CD14-positive monocyte (primary cell): ENCODE data around the gene OR2T8. TPM values are rescaled to one million over a fixed set of nuclear protein-coding genes. Genes with fewer than 3 reads are reported as not detected.

Source experiments
- DNase-seq, 3 donors: peaks; one replicate each; pipeline ENCODE4 v3.0.0-alpha.2; 2011 to 2022
- H2AFZ ChIP-seq: 2 replicates; pipeline ENCODE4 v1.6.0; 2012; ENCODE audit warnings: mild to moderate bottlenecking, low read depth, low read length, inconsistent platforms; ENCODE audit not compliant: insufficient read depth, poor library complexity, severe bottlenecking
- H3K27ac ChIP-seq, 2 donors: 1 replicate in 1 of 2; 2 replicates in 1 of 2; pipeline ENCODE4 v1.5.1; 2012 to 2013; ENCODE audit warnings: low read length in 2 of 2, control low read depth in 1 of 2, inconsistent platforms in 1 of 2, low read depth in 1 of 2, mild to moderate bottlenecking in 1 of 2
- H3K27me3 ChIP-seq, 2 donors: one replicate each; pipeline versions ENCODE4 v1.6.0 to v1.6.1; 2011 to 2013; ENCODE audit warnings: low read length in 2 of 2; ENCODE audit not compliant: control insufficient read depth in 2 of 2, insufficient read depth in 2 of 2
- H3K36me3 ChIP-seq, 2 donors: replicated peaks in 1 of 2; 1 replicate in 1 of 2; 2 replicates in 1 of 2; pipeline versions ENCODE4 v1.5.1 to v1.6.1; 2012 to 2013; ENCODE audit warnings: low read length in 2 of 2, control low read depth in 1 of 2, inconsistent platforms in 1 of 2, mild to moderate bottlenecking in 1 of 2; ENCODE audit not compliant: insufficient read depth in 2 of 2, control insufficient read depth in 1 of 2
- H3K4me1 ChIP-seq, 2 donors: 1 replicate in 1 of 2; 2 replicates in 1 of 2; pipeline versions ENCODE4 v1.5.1 to v1.6.1; 2012 to 2013; ENCODE audit warnings: low read length in 2 of 2, control low read depth in 1 of 2, inconsistent platforms in 1 of 2, mild to moderate bottlenecking in 1 of 2, moderate library complexity in 1 of 2; ENCODE audit not compliant: insufficient read depth in 2 of 2, control insufficient read depth in 1 of 2
- H3K4me2 ChIP-seq: replicated peaks from 2 replicates; pipeline ENCODE3; 2012; ENCODE audit warnings: low read length, moderate library complexity, mild to moderate bottlenecking; ENCODE audit not compliant: poor library complexity, severe bottlenecking; ENCODE audit errors: extremely low read depth
- H3K4me3 ChIP-seq, 3 experiments: fragments of 200-600 bp in 1 of 3; sonication (generic) in 1 of 3; replicated peaks in 1 of 3; 1 replicate in 2 of 3; 2 replicates in 1 of 3; pipeline ENCODE4 v1.5.1; 2011 to 2013; ENCODE audit warnings: low read length in 3 of 3, mild to moderate bottlenecking in 3 of 3, control low read depth in 2 of 3, low read depth in 2 of 3, inconsistent platforms in 1 of 3, moderate library complexity in 1 of 3
- H3K79me2 ChIP-seq: 2 replicates; pipeline ENCODE4 v1.6.0; 2012; ENCODE audit warnings: mild to moderate bottlenecking, control low read depth, inconsistent platforms, low read length, moderate library complexity; ENCODE audit not compliant: insufficient read depth
- H3K9ac ChIP-seq: 2 replicates; pipeline ENCODE4 v1.6.0; 2017; ENCODE audit warnings: low read length, mild to moderate bottlenecking; ENCODE audit not compliant: insufficient read depth, poor library complexity, severe bottlenecking
- H3K9me3 ChIP-seq, 2 donors: replicated peaks in 1 of 2; 1 replicate in 1 of 2; 2 replicates in 1 of 2; pipeline versions ENCODE4 v1.5.1 to v1.6.1; 2012 to 2013; ENCODE audit warnings: low read length in 2 of 2, control low read depth in 1 of 2; ENCODE audit not compliant: control insufficient read depth in 1 of 2, insufficient read depth in 1 of 2
- H4K20me1 ChIP-seq: 2 replicates; pipeline ENCODE4 v1.6.0; 2012; ENCODE audit warnings: mild to moderate bottlenecking, low read length, control low read depth, moderate library complexity; ENCODE audit not compliant: insufficient read depth
- H3K27ac Mint-ChIP-seq, 7 donors: one replicate each; pipeline ENCODE4 v1.8.0; 2020; ENCODE audit warnings: mild to moderate bottlenecking in 7 of 7, mixed read lengths in 7 of 7, moderate library complexity in 6 of 7, inconsistent platforms in 2 of 7
- H3K27me3 Mint-ChIP-seq, 3 donors: one replicate each; pipeline ENCODE4 v1.8.0; 2021 to 2022; ENCODE audit warnings: low read depth in 3 of 3, mild to moderate bottlenecking in 3 of 3, mixed read lengths in 3 of 3, moderate library complexity in 3 of 3, inconsistent platforms in 1 of 3
- H3K36me3 Mint-ChIP-seq, 2 donors: one replicate each; pipeline ENCODE4 v1.8.0; 2020; ENCODE audit warnings: mixed read lengths in 2 of 2, inconsistent platforms in 1 of 2, mild to moderate bottlenecking in 1 of 2
- H3K4me1 Mint-ChIP-seq: one replicate; pipeline ENCODE4 v1.8.0; 2020; ENCODE audit warnings: mild to moderate bottlenecking, mixed read lengths
- H3K4me3 Mint-ChIP-seq, 2 donors: one replicate each; pipeline ENCODE4 v1.8.0; 2020; ENCODE audit warnings: mild to moderate bottlenecking in 2 of 2, mixed read lengths in 2 of 2, moderate library complexity in 1 of 2
- H3K9me3 Mint-ChIP-seq, 7 donors: one replicate each; pipeline ENCODE4 v1.8.0; 2020 to 2022; ENCODE audit warnings: mixed read lengths in 7 of 7, mild to moderate bottlenecking in 6 of 7, moderate library complexity in 6 of 7, inconsistent platforms in 2 of 7
- WGBS: methylation state at CpG from one replicate; pipeline ENCODE4 v1.1.5; 2013; ENCODE audit warnings: missing lambda C conversion rate; ENCODE audit not compliant: insufficient coverage; 5-methylcytosine and 5-hydroxymethylcytosine counted together
- intact Hi-C, 2 donors: fragments of 100-400 bp; cut with micrococcal nuclease; formaldehyde crosslinking; loops; one replicate each; pipeline versions ENCODE4 v1.15.0 to v1.15.1; 2023
- polyA minus RNA-seq: library from RNA; depleted of rRNA, polyadenylated mRNA; stranded (reverse); fragments of >200 nt; gene quantifications from 2 replicates; pipeline ENCODE4 v1.2.3, GENCODE V29; 2012
- polyA plus RNA-seq, 3 donors: library from polyadenylated mRNA; depleted of rRNA in 1 of 3; unstranded in 2 of 3; stranded (reverse) in 1 of 3; fragments of 300-500 nt in 2 of 3; fragments of >200 nt in 1 of 3; fragmentation: Illumina TruSeq in 2 of 3; gene quantifications; 1 replicate in 2 of 3; 2 replicates in 1 of 3; pipeline ENCODE4 v1.2.3, GENCODE V29; 2012 to 2021
- total RNA-seq, 12 experiments: library from RNA in 1 of 12; stranded (reverse) in 1 of 12; fragments of 120-200 nt in 1 of 12; gene quantifications; one replicate each; pipeline ENCODE4 v1.2.4 and lab custom pipeline; 2013 to 2026; ENCODE audit warnings: mixed read lengths in 6 of 12, inconsistent platforms in 1 of 12
- TF ChIP-seq, protein P1 (sequence below): fragments of 200-600 bp; IDR thresholded peaks from one replicate; pipeline ENCODE4 v1.8.0; 2022; ENCODE audit warnings: antibody characterized with exemption, mild to moderate bottlenecking

Gene OR2T8
- total RNA-seq (2013) = 0.15 TPM
- not detected for polyA plus RNA-seq
- not detected in 2 replicates for polyA minus RNA-seq
- 0 to 1.3 (median 0.05) reads per million in 11 experiments for total RNA-seq (lab: John Stamatoyannopoulos, UW)

GRCh38 chr1:247919952-247920351 lies at the start of gene OR2T8:
Gene OR2T8 (plus strand): TSS chr1:247920252. CDS start chr1:247921018, 766 bp downstream.
- Mint-ChIP-seq H3K27me3 (no peaks in the 10 kb centered on the region), H3K27ac (no peak within 1 kb of the TSS), H3K9me3 (no peaks in the 10 kb centered on the region), H3K4me3 (no peak within 1 kb of the TSS), H3K36me3 (no peaks in the 10 kb centered on the region), H3K4me1 (no peaks in the 10 kb centered on the region)
- Histone ChIP-seq H3K9ac (no peak within 1 kb of the TSS), H3K4me1 (no peaks in the 10 kb centered on the region), H2AFZ (no peak within 1 kb of the TSS), H3K9me3 (no peaks in the 10 kb centered on the region), H3K27me3 (no peaks in the 10 kb centered on the region), H4K20me1 (no peaks in the 10 kb centered on the region), H3K36me3 (no peaks in the 10 kb centered on the region), H3K4me2 (no peak within 1 kb of the TSS), H3K27ac (no peak within 1 kb of the TSS), H3K79me2 (no peaks in the 10 kb centered on the region), H3K4me3 (no peak within 1 kb of the TSS)
- WGBS = no CpG with 5 or more reads among the region's 2 CpGs
- intact Hi-C loops = no loop called here
- no peak for DNase-seq
- TF ChIP-seq, protein P1, sequence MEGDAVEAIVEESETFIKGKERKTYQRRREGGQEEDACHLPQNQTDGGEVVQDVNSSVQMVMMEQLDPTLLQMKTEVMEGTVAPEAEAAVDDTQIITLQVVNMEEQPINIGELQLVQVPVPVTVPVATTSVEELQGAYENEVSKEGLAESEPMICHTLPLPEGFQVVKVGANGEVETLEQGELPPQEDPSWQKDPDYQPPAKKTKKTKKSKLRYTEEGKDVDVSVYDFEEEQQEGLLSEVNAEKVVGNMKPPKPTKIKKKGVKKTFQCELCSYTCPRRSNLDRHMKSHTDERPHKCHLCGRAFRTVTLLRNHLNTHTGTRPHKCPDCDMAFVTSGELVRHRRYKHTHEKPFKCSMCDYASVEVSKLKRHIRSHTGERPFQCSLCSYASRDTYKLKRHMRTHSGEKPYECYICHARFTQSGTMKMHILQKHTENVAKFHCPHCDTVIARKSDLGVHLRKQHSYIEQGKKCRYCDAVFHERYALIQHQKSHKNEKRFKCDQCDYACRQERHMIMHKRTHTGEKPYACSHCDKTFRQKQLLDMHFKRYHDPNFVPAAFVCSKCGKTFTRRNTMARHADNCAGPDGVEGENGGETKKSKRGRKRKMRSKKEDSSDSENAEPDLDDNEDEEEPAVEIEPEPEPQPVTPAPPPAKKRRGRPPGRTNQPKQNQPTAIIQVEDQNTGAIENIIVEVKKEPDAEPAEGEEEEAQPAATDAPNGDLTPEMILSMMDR = no peak

DNA sequence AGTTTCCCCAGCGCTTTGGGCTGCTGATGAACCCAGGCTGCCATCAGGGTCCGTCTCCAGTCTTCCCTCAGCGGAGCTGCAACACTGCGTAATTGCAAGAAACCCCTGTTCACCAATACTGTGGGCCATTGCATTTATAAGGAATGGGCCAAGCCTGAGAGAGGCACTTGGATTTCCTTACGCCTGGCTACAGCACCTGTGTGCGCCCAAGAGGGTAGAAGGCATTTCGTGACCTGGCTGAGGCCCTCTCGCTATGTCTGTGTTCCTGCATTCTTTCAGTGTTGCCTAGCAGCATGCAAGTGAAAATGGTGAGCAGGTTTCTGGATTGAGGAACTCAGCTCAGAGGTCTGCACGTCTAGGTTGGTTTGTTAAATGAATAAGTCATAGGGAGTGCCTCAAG lies 36.7 kb upstream of the OR2T8 start:
- Mint-ChIP-seq H3K27me3 (no peaks in the 10 kb centered on the region), H3K27ac (no peak overlapping the region), H3K9me3 (peaks cover 0 to 6% (median 0%) of the 10 kb centered on the region in 7 donors), H3K4me1 (no peaks in the 10 kb centered on the region), H3K36me3 (peaks cover 0 to 3% of the 10 kb centered on the region in 2 donors), H3K4me3 (no peak overlapping the region)
- H3K4me1 ChIP-seq = no peaks in the 10 kb centered on the region
- no peak overlapping the region for H2AFZ ChIP-seq
- TF ChIP-seq, protein P1 = no peak
- no peak overlapping the region for H3K9ac ChIP-seq
- H3K79me2 ChIP-seq = no peaks in the 10 kb centered on the region
- no peak overlapping the region for H3K27ac ChIP-seq
- intact Hi-C loops = no loop called here
- H3K4me3 ChIP-seq = no peak overlapping the region
- H3K27me3 ChIP-seq = no peaks in the 10 kb centered on the region
- 97% methylated on average over 6 of the region's 9 CpGs for WGBS
- no peak overlapping the region for H3K4me2 ChIP-seq
- DNase-seq = no peak
- no peaks in the 10 kb centered on the region for H4K20me1 ChIP-seq
- H3K9me3 ChIP-seq = no peaks in the 10 kb centered on the region
- no peaks in the 10 kb centered on the region for H3K36me3 ChIP-seq
